PC-9 (cell line): ENCODE results near the gene SAPCD1. TPM values are rescaled to one million over a fixed set of nuclear protein-coding genes. Genes with fewer than 3 reads are reported as not detected.

Source experiments
- Bru-seq: library from RNA; stranded (reverse); fragments of 400-500 nt; gene quantifications from one replicate; lab custom pipeline; 2021; lab: Mats Ljungman, UMichigan
- BruChase-seq, 2 experiments: library from RNA; stranded (reverse); fragments of 400-500 nt; gene quantifications; one replicate each; lab custom pipeline; 2021; lab: Mats Ljungman, UMichigan
- BruUV-seq: library from RNA; stranded (reverse); fragments of 400-500 nt; replicated peaks from 2 replicates; lab custom pipeline; 2021; lab: Mats Ljungman, UMichigan
- CTCF ChIA-PET: fragments of 300-600 bp; sonication (Branson Sonifier 250); formaldehyde crosslinking; loops from one replicate; lab custom pipeline; 2022; ENCODE audit warnings: antibody characterized with exemption; lab: Charles Lee
- POLR2A ChIA-PET: fragments of 300-600 bp; sonication (Branson Sonifier 250); formaldehyde crosslinking; loops from one replicate; lab custom pipeline; 2022; ENCODE audit warnings: antibody characterized with exemption; ENCODE audit not compliant: unreplicated experiment; lab: Charles Lee
- DNase-seq, 2 experiments: peaks; one replicate each; pipeline versions ENCODE4 v3.0.0 to v3.0.0-alpha.2; 2015 to 2022; ENCODE audit warnings: mixed read lengths in 1 of 2
- H2AFZ ChIP-seq: fragments of 200-600 bp; sonication (generic); 2 replicates; pipeline ENCODE4 v1.8.1; 2017; ENCODE audit warnings: antibody characterized with exemption
- H3F3A ChIP-seq: fragments of 200-600 bp; sonication (generic); 2 replicates; pipeline ENCODE4 v1.8.1; 2017; ENCODE audit warnings: antibody characterized with exemption, mild to moderate bottlenecking, low read depth; ENCODE audit not compliant: insufficient read depth
- H3K27ac ChIP-seq: fragments of 200-600 bp; sonication (generic); 2 replicates; pipeline ENCODE4 v1.6.1; 2016; ENCODE audit warnings: mixed run types
- H3K27me3 ChIP-seq: fragments of 200-600 bp; sonication (generic); 2 replicates; pipeline ENCODE4 v1.6.1; 2016; ENCODE audit warnings: low read depth, mixed run types; ENCODE audit not compliant: insufficient read depth
- H3K36me3 ChIP-seq: fragments of 200-600 bp; sonication (generic); 2 replicates; pipeline ENCODE4 v1.6.1; 2016; ENCODE audit warnings: low read depth, mixed run types
- H3K4me1 ChIP-seq: fragments of 200-600 bp; sonication (generic); replicated peaks from 2 replicates; pipeline ENCODE4 v1.6.1; 2016; ENCODE audit warnings: mixed run types; ENCODE audit not compliant: insufficient read depth
- H3K4me2 ChIP-seq: fragments of 200-600 bp; sonication (generic); 2 replicates; pipeline ENCODE4 v1.6.1; 2017; ENCODE audit warnings: mixed run types
- H3K4me3 ChIP-seq: fragments of 200-600 bp; sonication (generic); 2 replicates; pipeline ENCODE4 v1.6.1; 2016; ENCODE audit warnings: mixed run types
- H3K79me2 ChIP-seq: fragments of 200-600 bp; sonication (generic); 2 replicates; pipeline ENCODE4 v1.6.1; 2017; ENCODE audit warnings: low read depth, mixed run types
- H3K9me2 ChIP-seq: fragments of 200-600 bp; sonication (generic); 2 replicates; pipeline ENCODE4 v1.8.1; 2017; ENCODE audit warnings: mild to moderate bottlenecking; ENCODE audit not compliant: insufficient read depth
- H3K9me3 ChIP-seq: fragments of 200-600 bp; sonication (generic); 2 replicates; pipeline ENCODE4 v1.8.1; 2016; ENCODE audit warnings: low read depth; ENCODE audit not compliant: insufficient read depth
- H4K20me1 ChIP-seq: fragments of 200-600 bp; sonication (generic); 2 replicates; pipeline ENCODE4 v1.8.1; 2017; ENCODE audit not compliant: insufficient read depth
- CTCF ChIP-seq: fragments of 200-600 bp; sonication (generic); conservative IDR thresholded peaks from 2 replicates; pipeline ENCODE4 v1.6.1; 2017; ENCODE audit warnings: mixed run types, antibody characterized with exemption, mild to moderate bottlenecking, moderate library complexity
- EZH2 ChIP-seq: fragments of 200-600 bp; sonication (generic); IDR thresholded peaks from 2 replicates; pipeline ENCODE4 v1.8.0; 2017; ENCODE audit warnings: antibody characterized with exemption, low read depth
- intact Hi-C: fragments of 100-400 bp; cut with micrococcal nuclease; formaldehyde crosslinking; loops from one replicate; pipeline ENCODE4 v1.10.0; 2022; ENCODE audit not compliant: unreplicated experiment
- long read RNA-seq: library from polyadenylated mRNA; stranded (forward); transcript quantifications from one replicate; pipeline ENCODE4 v2.0.0, GENCODE V29; 2022
- total RNA-seq: library from RNA; stranded (reverse); gene quantifications from 2 replicates; pipeline ENCODE4 v1.2.3, GENCODE V29; 2021

Gene SAPCD1
- total RNA-seq (11.1 and 16.9 TPM in 2 replicates), Bru-seq, nascent RNA (percentile 40 among the genes with signal in this experiment), BruChase-seq, experiment 1, labeled RNA remaining after a 2-hour chase (not detected), BruChase-seq, experiment 2, labeled RNA remaining after a 6-hour chase (not detected)
- long read RNA-seq, partial matches to known transcripts: 1 of 3 reads
- long read RNA-seq, other reads (novel, unspliced or antisense): 0 of 3 reads

GRCh38 chr6:31762356-31762755 is at the start of gene SAPCD1:
SAPCD1 (plus strand) TSS chr6:31762656; CDS start chr6:31763055, 399 bp downstream.
- intact Hi-C loops: no loop called here
- H4K20me1 ChIP-seq: no peaks in the 10 kb centered on the region
- no peaks in the 10 kb centered on the region for H3K27me3 ChIP-seq
- peaks cover 5% of the 10 kb centered on the region; the same call in 1 of the 2 replicates for H3K4me1 ChIP-seq
- ChIA-PET POLR2A (no interaction called here), CTCF (no interaction called here)
- no TSS peak for BruUV-seq
- no peak within 1 kb of the TSS for H3K4me3 ChIP-seq
- no peak within 1 kb of the TSS for H3K27ac ChIP-seq
- no peaks in the 10 kb centered on the region for H3K79me2 ChIP-seq
- H3F3A ChIP-seq: peaks cover 8% of the 10 kb centered on the region; the same call in 1 of the 2 replicates
- no peaks in the 10 kb centered on the region for H3K36me3 ChIP-seq
- H3K9me2 ChIP-seq: no peaks in the 10 kb centered on the region
- H2AFZ ChIP-seq: no peak within 1 kb of the TSS
- no peak for TF ChIP-seq EZH2
- TF ChIP-seq CTCF: no peak
- no peaks in the 10 kb centered on the region for H3K9me3 ChIP-seq
- DNase-seq: no peak
- H3K4me2 ChIP-seq: no peak within 1 kb of the TSS

- Histone ChIP-seq H3K9me2 (no peaks in the 10 kb centered on the region), H3K79me2 (no peaks in the 10 kb centered on the region), H3K27me3 (no peaks in the 10 kb centered on the region), H2AFZ (no peak overlapping the region), H3K36me3 (no peaks in the 10 kb centered on the region), H3K4me1 (peaks cover 14% of the 10 kb centered on the region), H3K27ac (no peak overlapping the region), H3K4me2 (no peak overlapping the region), H3K4me3 (no peak overlapping the region), H4K20me1 (no peaks in the 10 kb centered on the region), H3F3A (peaks cover 8% of the 10 kb centered on the region; the same call in 1 of the 2 replicates), H3K9me3 (no peaks in the 10 kb centered on the region)
- BruUV-seq: no TSS peak
- TF ChIP-seq CTCF (no peak), EZH2 (no peak)
- intact Hi-C loops: no loop called here
- ChIA-PET CTCF (no interaction called here), POLR2A (no interaction called here)
- no peak for DNase-seq
Measured at GRCh38 chr6:31713465-31713864, 49.0 kb upstream of the SAPCD1 start.

- no peak overlapping the region for H3K27ac ChIP-seq
- ChIA-PET CTCF (no interaction called here), POLR2A (no interaction called here)
- DNase-seq: no peak
- H3K36me3 ChIP-seq: no peaks in the 10 kb centered on the region
- H4K20me1 ChIP-seq: no peaks in the 10 kb centered on the region
- peaks cover 20% of the 10 kb centered on the region for H3K4me1 ChIP-seq
- intact Hi-C loops: no loop called here
- H3K9me3 ChIP-seq: no peaks in the 10 kb centered on the region
- H3K9me2 ChIP-seq: no peaks in the 10 kb centered on the region
- BruUV-seq: no TSS peak
- H3K4me3 ChIP-seq: no peak overlapping the region
- TF ChIP-seq EZH2: no peak
- no peak for TF ChIP-seq CTCF
- peak overlapping the region; percentile 68 for H2AFZ ChIP-seq
- H3F3A ChIP-seq: peaks cover 8% of the 10 kb centered on the region; the same call in 1 of the 2 replicates
- H3K4me2 ChIP-seq: no peak overlapping the region
- H3K27me3 ChIP-seq: no peaks in the 10 kb centered on the region
- H3K79me2 ChIP-seq: no peaks in the 10 kb centered on the region
Measured at GRCh38 chr6:31713991-31714684, 48.3 kb upstream of the SAPCD1 start.
